ENCODE measurements around the gene LPGAT1.

- TF ChIP-seq SPI1 (IDR thresholded peaks at IDR 0.05; ENCODE audit: low read depth, low read length), result no peak
- TF ChIP-seq POLR2A (IDR thresholded peaks at IDR 0.05; ENCODE audit: low read depth, low read length), result no peak
These were observed 20.6 kb upstream of the LPGAT1 start for GRCh38 chr1:211851174-211851573.

All from GM12891 (cell line).